Fibroblast of mammary gland (primary cell): ENCODE results near the gene FAM177B.

Source experiments
- DNase-seq: peaks from one replicate; pipeline ENCODE4 v3.0.0-alpha.2; 2010; ENCODE audit warnings: low read depth
- H3K4me3 ChIP-seq: 2 replicates; pipeline ENCODE4 v1.5.1; 2011; ENCODE audit warnings: low read depth, mild to moderate bottlenecking, low read length, moderate library complexity; ENCODE audit not compliant: control insufficient read depth
- TF ChIP-seq, protein P1 (sequence below): conservative IDR thresholded peaks from 2 replicates; pipeline ENCODE4 v1.5.1; 2011; ENCODE audit warnings: low read depth, low read length, inconsistent platforms; ENCODE audit not compliant: control insufficient read depth, insufficient read depth

The FAM177B gene

DNA sequence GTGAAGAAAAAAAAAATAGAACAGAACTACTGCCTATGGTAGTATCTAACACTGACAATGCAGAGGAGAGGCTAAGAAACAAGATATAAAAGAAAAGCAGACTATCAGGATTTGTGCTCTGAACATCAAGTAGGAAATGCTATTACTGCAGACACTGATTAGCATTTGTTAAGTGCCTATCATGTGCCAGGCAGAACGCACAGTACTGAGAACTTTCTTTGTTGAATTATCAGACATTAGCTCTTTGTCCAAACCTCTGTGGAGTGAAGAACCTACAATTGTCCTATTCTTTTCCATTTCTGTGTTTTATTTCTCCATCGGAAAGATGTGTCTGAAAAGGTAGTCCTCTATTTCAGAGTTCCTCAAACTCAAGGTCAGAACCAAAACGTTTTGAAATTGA, 47.4 kb downstream of the FAM177B start:
- no peak for DNase-seq
- TF ChIP-seq, protein P1, sequence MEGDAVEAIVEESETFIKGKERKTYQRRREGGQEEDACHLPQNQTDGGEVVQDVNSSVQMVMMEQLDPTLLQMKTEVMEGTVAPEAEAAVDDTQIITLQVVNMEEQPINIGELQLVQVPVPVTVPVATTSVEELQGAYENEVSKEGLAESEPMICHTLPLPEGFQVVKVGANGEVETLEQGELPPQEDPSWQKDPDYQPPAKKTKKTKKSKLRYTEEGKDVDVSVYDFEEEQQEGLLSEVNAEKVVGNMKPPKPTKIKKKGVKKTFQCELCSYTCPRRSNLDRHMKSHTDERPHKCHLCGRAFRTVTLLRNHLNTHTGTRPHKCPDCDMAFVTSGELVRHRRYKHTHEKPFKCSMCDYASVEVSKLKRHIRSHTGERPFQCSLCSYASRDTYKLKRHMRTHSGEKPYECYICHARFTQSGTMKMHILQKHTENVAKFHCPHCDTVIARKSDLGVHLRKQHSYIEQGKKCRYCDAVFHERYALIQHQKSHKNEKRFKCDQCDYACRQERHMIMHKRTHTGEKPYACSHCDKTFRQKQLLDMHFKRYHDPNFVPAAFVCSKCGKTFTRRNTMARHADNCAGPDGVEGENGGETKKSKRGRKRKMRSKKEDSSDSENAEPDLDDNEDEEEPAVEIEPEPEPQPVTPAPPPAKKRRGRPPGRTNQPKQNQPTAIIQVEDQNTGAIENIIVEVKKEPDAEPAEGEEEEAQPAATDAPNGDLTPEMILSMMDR: no peak
- no peak overlapping the region for H3K4me3 ChIP-seq

DNA sequence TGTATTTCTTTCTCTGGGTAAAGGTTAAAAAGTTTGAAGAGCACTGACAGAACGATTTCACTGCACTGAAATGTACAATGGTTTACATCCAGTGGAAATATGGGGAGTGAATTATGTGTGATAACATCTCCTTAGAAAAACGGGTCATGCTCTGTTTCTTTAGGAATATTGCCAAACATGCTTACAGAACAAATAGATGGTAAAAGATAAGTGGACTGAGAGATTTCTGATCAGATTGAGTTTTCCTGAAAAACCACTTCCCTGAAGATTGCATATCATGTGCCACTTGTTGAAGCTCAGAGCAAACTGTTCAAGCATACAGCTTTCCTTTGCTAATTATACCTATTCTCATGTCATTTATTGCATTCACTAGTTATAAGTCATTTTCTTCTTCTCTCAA, 47.9 kb downstream of the FAM177B start:
- H3K4me3 ChIP-seq: no peak overlapping the region
- TF ChIP-seq, protein P1: no peak
- DNase-seq: no peak

- no peak overlapping the region for H3K4me3 ChIP-seq
- DNase-seq: no peak
- TF ChIP-seq, protein P1: no peak
Measured at GRCh38 chr1:222785529-222785928, 48.5 kb downstream of the FAM177B start.

GRCh38 chr1:222786121-222786520, 49.1 kb downstream of the FAM177B start:
- DNase-seq: no peak
- TF ChIP-seq, protein P1: no peak

DNA sequence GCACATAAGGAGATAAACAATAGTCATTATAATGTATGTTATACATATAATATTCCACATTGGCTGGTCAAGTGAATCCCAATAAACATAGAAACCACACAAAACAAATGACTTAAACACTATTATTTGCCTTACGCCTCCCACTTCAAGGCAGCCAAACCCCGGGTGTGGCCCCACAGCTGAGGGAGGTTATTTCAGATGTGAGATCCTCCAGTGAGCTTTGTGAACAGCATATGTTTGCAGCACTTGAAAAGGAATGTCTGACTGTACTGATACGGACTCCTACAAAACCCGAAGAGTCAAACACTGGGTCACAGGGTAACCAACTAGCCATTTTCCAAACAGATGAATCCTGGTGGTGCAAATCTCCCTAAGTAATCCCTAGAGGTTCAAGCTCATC, 50.7 kb downstream of the FAM177B start:
- H3K4me3 ChIP-seq: no peak overlapping the region
- TF ChIP-seq, protein P1: no peak
- DNase-seq: no peak

More at GRCh38 chr1:222786121-222786520, 49.1 kb downstream of the FAM177B start:
- no peak overlapping the region for H3K4me3 ChIP-seq

DNA sequence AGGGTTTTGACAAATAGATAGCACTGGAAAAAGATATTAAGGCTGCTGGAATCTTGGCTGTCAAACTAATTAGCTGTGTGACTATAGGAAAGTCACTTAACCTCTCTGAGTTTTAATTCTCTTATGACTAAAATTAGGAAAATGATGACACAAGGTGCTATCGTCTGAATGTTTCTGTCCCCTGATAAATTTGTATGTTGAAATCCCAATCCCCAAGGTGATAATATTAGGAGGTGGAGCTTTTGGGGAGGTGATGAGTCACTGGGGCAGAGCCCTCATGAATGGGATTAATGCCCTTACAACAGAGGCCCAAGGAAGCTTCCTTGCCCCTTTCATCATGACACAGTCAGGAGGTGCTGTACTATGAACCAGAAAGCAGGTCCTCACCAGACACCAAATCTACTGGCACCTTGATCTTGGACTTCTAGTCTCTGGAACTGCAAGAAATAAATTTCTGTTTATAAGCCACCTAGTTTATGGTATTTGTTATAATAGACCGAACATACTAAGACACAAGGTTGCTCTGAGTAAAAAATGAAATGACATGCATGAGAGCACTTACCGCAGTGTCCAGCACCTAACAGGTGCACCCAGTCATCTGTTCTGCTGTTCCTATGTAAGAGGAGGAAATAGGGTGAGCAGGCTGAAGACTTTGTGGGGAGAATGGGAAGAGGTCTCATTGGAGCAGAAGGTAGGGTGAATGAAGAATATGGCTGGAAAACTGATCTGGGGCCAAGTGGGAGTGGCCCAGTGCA, 51.6 kb downstream of the FAM177B start:
- TF ChIP-seq, protein P1: no peak
- DNase-seq: peak; percentile 38
- H3K4me3 ChIP-seq: no peak overlapping the region

GRCh38 chr1:222790115-222790514, 53.1 kb downstream of the FAM177B start:
- no peak overlapping the region for H3K4me3 ChIP-seq
- no peak for DNase-seq
- TF ChIP-seq, protein P1: no peak
